ENCODE data around the gene TWNK. TPM values are rescaled to one million over a fixed set of nuclear protein-coding genes. Genes with fewer than 3 reads are reported as not detected.

The TWNK gene
- total RNA-seq, 4 donors from 2014 or later: 8.2 to 19.8 (median 10.0) TPM

DNA sequence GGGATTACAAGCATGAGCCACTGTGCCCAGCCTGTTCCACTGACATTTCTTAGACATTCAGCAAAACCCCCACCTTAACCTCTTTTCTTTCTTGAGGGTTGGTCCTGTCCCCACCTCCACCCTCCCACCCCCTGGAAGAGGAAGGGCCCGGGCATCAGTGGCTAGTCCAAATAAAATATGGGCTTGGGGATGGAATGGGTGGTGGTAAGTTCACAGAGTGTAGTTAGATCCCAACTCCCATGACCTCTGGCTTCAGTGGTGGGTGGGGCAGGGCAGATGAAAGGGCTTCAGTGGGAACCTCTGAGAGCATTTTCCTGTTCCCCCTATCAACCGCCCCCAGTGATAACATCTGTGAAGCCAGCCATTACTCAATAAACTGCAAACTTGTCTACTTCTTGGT, 53.5 kb downstream of the TWNK start:
- TF ChIP-seq, protein P1, sequence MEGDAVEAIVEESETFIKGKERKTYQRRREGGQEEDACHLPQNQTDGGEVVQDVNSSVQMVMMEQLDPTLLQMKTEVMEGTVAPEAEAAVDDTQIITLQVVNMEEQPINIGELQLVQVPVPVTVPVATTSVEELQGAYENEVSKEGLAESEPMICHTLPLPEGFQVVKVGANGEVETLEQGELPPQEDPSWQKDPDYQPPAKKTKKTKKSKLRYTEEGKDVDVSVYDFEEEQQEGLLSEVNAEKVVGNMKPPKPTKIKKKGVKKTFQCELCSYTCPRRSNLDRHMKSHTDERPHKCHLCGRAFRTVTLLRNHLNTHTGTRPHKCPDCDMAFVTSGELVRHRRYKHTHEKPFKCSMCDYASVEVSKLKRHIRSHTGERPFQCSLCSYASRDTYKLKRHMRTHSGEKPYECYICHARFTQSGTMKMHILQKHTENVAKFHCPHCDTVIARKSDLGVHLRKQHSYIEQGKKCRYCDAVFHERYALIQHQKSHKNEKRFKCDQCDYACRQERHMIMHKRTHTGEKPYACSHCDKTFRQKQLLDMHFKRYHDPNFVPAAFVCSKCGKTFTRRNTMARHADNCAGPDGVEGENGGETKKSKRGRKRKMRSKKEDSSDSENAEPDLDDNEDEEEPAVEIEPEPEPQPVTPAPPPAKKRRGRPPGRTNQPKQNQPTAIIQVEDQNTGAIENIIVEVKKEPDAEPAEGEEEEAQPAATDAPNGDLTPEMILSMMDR (IDR thresholded peaks at IDR 0.05 in 4 of 5, conservative IDR thresholded peaks at IDR 0.05 in 1 of 5): no peak
- TF ChIP-seq POLR2A (IDR thresholded peaks at IDR 0.05): no peak
- Histone ChIP-seq H3K4me1 (peaks cover 11 to 16% of the 10 kb centered on the region in 2 donors), H3K4me3 (no peak overlapping the region), H3K27ac (no peak overlapping the region), H3K9me3 (no peaks in the 10 kb centered on the region), H3K36me3 (peaks cover 0 to 17% of the 10 kb centered on the region in 2 donors), H3K27me3 (no peaks in the 10 kb centered on the region)
- intact Hi-C loops (cut with DNase I; ENCODE audit: low total_unique reads) (loop anchor here (1.0 kb wide), 1 partner anchor 26 kb away; no protein-coding TSS in a partner anchor), in situ Hi-C loops (cut with MboI; ENCODE audit: low sequenced_read_pairs in 4 of 4) (loop anchor here in 1 of 4 donors (10.0 kb wide), 1 partner anchor 104 kb away; no protein-coding TSS in a partner anchor)
- no peak for ATAC-seq
- no peak for DNase-seq

DNA sequence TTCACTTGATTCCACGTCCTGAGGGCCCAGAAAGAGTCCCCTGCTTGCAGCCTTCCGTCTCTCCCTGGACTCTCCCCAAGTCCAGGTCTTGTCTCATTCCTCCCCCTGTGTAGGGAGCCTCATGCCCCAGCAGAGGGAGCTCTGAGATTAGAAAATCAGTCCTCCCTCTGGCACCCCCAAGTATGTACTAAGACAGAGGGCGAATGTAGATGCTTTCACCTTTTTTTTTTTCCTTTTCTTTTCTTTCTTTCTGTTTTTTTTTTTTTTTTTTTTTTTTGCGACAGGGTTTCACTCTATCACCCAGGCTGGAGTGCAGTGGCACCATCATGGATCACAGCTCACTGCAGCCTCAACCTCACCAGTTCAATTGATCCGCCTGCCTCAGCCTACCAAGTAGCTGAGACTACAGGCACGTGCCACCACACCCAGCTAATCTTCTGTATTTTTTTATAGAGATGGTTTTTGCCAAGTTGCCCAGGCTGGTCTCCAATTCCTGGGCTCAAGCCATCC, 54.0 kb downstream of the TWNK start:
- TF ChIP-seq, protein P1 (IDR thresholded peaks at IDR 0.05 in 4 of 5, conservative IDR thresholded peaks at IDR 0.05 in 1 of 5): peak; percentile 74 to 87 (median 80)
- TF ChIP-seq POLR2A (IDR thresholded peaks at IDR 0.05): no peak
- ATAC-seq (peak; percentile 83 to 84), DNase-seq (peak; percentile 66 to 83)
- no peaks in the 10 kb centered on the region for H3K9me3 ChIP-seq
- in situ Hi-C loops (cut with MboI; ENCODE audit: low sequenced_read_pairs in 4 of 4) (loop anchor here in 1 of 4 donors (10.0 kb wide), 1 partner anchor 103 kb away; no protein-coding TSS in a partner anchor), intact Hi-C loops (cut with DNase I; ENCODE audit: low total_unique reads) (loop anchor here (1.0 kb wide), 1 partner anchor 26 kb away; no protein-coding TSS in a partner anchor)
- peaks cover 0 to 13% of the 10 kb centered on the region in 2 donors for H3K36me3 ChIP-seq
- H3K4me1 ChIP-seq: peaks cover 11 to 16% of the 10 kb centered on the region in 2 donors
- no peak overlapping the region for H3K4me3 ChIP-seq
- no peaks in the 10 kb centered on the region for H3K27me3 ChIP-seq
- no peak overlapping the region for H3K27ac ChIP-seq

DNA sequence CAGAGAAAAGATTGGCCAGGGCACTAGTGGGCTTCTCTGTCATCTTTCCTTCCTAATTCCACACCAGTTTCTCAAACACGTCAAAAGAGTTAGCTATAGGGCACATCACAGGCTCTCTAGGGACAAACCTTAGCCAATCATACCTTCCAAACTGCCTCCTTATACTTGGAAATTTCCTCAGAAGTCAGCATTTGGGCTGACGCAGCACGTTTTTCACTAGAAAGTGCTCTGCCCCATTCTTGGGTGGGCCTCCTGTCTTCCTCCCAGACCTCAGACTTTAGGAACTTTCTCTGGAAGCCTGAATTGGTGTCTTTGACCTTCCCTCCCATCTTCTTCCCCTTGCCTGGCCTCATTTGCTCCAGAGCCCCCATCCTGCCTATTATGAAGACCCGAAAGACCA, 54.8 kb downstream of the TWNK start:
- intact Hi-C loops (cut with DNase I; ENCODE audit: low total_unique reads) (loop anchor here (2.0 kb wide), 1 partner anchor 19 kb away; the partner anchor contains the start of gene KAZALD1), in situ Hi-C loops (cut with MboI; ENCODE audit: low sequenced_read_pairs in 4 of 4) (loop anchor here in 1 of 4 donors (10.0 kb wide), 1 partner anchor 103 kb away; no protein-coding TSS in a partner anchor)
- Histone ChIP-seq H3K27ac (peak overlapping the region; percentile 74 to 84 (median 79)), H3K9me3 (no peaks in the 10 kb centered on the region), H3K36me3 (peaks cover 0 to 9% of the 10 kb centered on the region in 2 donors), H3K4me1 (peaks cover 11 to 16% of the 10 kb centered on the region in 2 donors), H3K4me3 (peak overlapping the region; percentile 61 to 75 (median 64)), H3K27me3 (peaks cover 3 to 6% (median 4%) of the 10 kb centered on the region in 3 donors)
- DNase-seq (no peak), ATAC-seq (no peak)
- TF ChIP-seq, protein P1 (IDR thresholded peaks at IDR 0.05 in 4 of 5, conservative IDR thresholded peaks at IDR 0.05 in 1 of 5): no peak

DNA sequence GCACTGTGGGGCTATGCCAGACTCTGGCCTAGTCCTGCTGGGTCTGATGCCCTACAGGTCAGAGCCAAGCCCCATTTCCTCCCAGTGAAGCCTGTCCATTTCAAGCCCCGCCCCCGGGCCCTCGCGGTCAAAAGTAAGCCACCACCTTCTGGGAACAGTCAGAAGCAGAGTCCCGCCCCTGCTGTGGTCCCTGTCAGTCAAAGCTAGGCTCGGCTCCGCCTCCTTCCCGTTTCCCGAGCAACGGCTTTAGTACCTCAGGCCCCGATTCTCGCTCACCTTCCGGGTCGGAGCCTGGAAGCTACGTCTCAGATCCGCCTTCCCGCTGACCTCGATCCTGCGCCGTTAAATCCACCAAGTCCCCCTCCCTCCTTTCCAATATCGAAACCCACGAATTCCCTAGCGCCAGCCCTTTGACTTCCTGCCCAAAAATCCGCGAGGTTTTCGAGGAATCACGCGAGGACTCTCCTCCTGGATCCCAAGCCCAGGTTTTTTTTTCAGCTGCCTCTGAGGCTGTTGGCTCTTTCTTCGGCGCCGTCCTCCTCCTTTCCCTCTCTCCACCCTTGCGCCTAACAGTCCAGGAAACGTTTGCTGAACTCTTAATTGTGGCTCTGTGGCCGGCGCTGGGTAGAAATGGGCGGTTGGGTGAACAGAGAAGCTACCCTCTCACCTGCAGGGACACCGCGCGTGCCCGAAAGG, 55.5 kb downstream of the TWNK start:
- peak; percentile 89 to 94 for DNase-seq
- Histone ChIP-seq H3K4me3 (peak overlapping the region; percentile 61 to 75 (median 64)), H3K36me3 (peaks cover 0 to 3% of the 10 kb centered on the region in 2 donors), H3K4me1 (peaks cover 11 to 16% of the 10 kb centered on the region in 2 donors), H3K27me3 (peaks cover 7 to 13% (median 9%) of the 10 kb centered on the region in 3 donors), H3K27ac (peak overlapping the region; percentile 74 to 84 (median 79)), H3K9me3 (no peaks in the 10 kb centered on the region)
- peak; percentile 88 to 91 for ATAC-seq
- intact Hi-C loops (cut with DNase I; ENCODE audit: low total_unique reads): loop anchor here (2.0 kb wide), 1 partner anchor 18 kb away; the partner anchor contains the start of gene KAZALD1
- in situ Hi-C loops (cut with MboI; ENCODE audit: low sequenced_read_pairs in 4 of 4): loop anchor here in 1 of 4 donors (10.0 kb wide), 1 partner anchor 102 kb away; no protein-coding TSS in a partner anchor
- TF ChIP-seq, protein P1 (IDR thresholded peaks at IDR 0.05 in 4 of 5, conservative IDR thresholded peaks at IDR 0.05 in 1 of 5): no peak
- peak; percentile 46 to 59 for TF ChIP-seq POLR2A (IDR thresholded peaks at IDR 0.05)
